T-helper 22 cell (primary cell): ENCODE data around the gene NUP210L.

ENCODE experiments used
- DNase-seq: peaks from one replicate; pipeline ENCODE4 v3.0.0-alpha.2; 2020; ENCODE audit warnings: low read depth

Gene NUP210L

GRCh38 chr1:153944005-153944826 lies 210.7 kb downstream of the NUP210L start:
- no peak for DNase-seq

- no peak for DNase-seq
These were observed 211.9 kb downstream of the NUP210L start for GRCh38 chr1:153942766-153943549.
